ENCODE data around the gene ARHGDIB. TPM values are rescaled to one million over a fixed set of nuclear protein-coding genes. Genes with fewer than 3 reads are reported as not detected.

The ARHGDIB gene
- total RNA-seq, 1 donor from 2014 or later: 228 TPM

GRCh38 chr12:14959463-14959862 lies 1.9 kb downstream of the ARHGDIB start:
- peak overlapping the region; percentile 60 for H3K4me3 ChIP-seq
- H3K36me3 ChIP-seq: no peaks in the 10 kb centered on the region
- intact Hi-C loops (cut with DNase I): no loop called here
- no peaks in the 10 kb centered on the region for H3K9me3 ChIP-seq
- H3K4me1 ChIP-seq: peaks cover 24% of the 10 kb centered on the region
- H3K27ac ChIP-seq: peak overlapping the region; percentile 85
- DNase-seq (no peak), ATAC-seq (peak; percentile 16)
- TF ChIP-seq, protein P1, sequence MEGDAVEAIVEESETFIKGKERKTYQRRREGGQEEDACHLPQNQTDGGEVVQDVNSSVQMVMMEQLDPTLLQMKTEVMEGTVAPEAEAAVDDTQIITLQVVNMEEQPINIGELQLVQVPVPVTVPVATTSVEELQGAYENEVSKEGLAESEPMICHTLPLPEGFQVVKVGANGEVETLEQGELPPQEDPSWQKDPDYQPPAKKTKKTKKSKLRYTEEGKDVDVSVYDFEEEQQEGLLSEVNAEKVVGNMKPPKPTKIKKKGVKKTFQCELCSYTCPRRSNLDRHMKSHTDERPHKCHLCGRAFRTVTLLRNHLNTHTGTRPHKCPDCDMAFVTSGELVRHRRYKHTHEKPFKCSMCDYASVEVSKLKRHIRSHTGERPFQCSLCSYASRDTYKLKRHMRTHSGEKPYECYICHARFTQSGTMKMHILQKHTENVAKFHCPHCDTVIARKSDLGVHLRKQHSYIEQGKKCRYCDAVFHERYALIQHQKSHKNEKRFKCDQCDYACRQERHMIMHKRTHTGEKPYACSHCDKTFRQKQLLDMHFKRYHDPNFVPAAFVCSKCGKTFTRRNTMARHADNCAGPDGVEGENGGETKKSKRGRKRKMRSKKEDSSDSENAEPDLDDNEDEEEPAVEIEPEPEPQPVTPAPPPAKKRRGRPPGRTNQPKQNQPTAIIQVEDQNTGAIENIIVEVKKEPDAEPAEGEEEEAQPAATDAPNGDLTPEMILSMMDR (IDR thresholded peaks at IDR 0.05): no peak
- H3K27me3 ChIP-seq: no peaks in the 10 kb centered on the region

- peak overlapping the region; percentile 85 for H3K27ac ChIP-seq
- intact Hi-C loops (cut with DNase I): no loop called here
- DNase-seq (no peak), ATAC-seq (no peak)
- peak overlapping the region; percentile 60 for H3K4me3 ChIP-seq
- no peaks in the 10 kb centered on the region for H3K27me3 ChIP-seq
- H3K9me3 ChIP-seq: no peaks in the 10 kb centered on the region
- peaks cover 28% of the 10 kb centered on the region for H3K4me1 ChIP-seq
- TF ChIP-seq, protein P1 (IDR thresholded peaks at IDR 0.05): no peak
- H3K36me3 ChIP-seq: no peaks in the 10 kb centered on the region
Observed at GRCh38 chr12:14959126-14959440, 2.3 kb downstream of the ARHGDIB start.

DNA sequence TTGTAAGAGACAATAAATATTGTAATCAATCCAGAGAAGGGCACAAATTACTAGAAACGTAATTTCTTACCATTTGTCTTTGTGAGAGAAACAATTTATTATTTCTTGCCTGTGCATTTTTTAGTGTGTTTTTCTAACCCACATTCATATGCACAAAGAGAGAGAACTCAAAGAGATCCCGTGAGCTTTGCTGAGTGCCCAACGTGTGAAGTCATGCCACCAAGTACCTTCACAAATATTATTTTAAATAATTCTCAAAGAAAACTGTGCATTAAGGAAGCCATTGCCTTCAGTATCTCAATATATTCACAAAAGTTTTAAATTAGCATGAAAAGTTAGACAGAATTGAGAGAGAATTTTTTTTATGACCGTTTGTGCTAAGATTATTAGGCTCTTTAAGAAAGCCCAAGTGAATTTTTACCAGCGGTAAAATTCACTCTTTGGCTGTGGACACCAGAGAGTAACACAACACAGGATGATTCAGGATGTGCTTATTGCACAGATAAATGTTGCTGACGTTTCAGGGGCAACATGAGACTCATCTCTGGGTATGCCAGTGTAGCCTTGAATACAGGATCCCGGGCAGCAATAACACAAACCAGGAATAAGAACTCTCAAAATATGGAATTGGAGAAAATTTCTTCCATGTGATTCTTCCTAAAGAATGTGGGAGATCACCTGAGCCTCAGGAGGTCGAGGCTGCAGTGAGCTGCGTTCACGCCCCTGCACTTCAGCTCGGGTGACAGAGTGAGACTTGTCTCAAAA lies 2.9 kb downstream of the ARHGDIB start:
- intact Hi-C loops (cut with DNase I): no loop called here
- Histone ChIP-seq H3K9me3 (no peaks in the 10 kb centered on the region), H3K36me3 (no peaks in the 10 kb centered on the region), H3K4me3 (peak overlapping the region; percentile 60), H3K4me1 (peaks cover 32% of the 10 kb centered on the region), H3K27ac (peak overlapping the region; percentile 85), H3K27me3 (no peaks in the 10 kb centered on the region)
- ATAC-seq (no peak), DNase-seq (no peak)
- TF ChIP-seq, protein P1 (IDR thresholded peaks at IDR 0.05): no peak

- intact Hi-C loops (cut with DNase I): no loop called here
- TF ChIP-seq, protein P1 (IDR thresholded peaks at IDR 0.05): no peak
- peak overlapping the region; percentile 85 for H3K27ac ChIP-seq
- peaks cover 40% of the 10 kb centered on the region for H3K4me1 ChIP-seq
- H3K4me3 ChIP-seq: peak overlapping the region; percentile 60
- H3K36me3 ChIP-seq: no peaks in the 10 kb centered on the region
- DNase-seq (no peak), ATAC-seq (no peak)
- H3K9me3 ChIP-seq: no peaks in the 10 kb centered on the region
- no peaks in the 10 kb centered on the region for H3K27me3 ChIP-seq
Observed at GRCh38 chr12:14957551-14958168, 3.7 kb downstream of the ARHGDIB start.

GRCh38 chr12:14956905-14957304 lies 4.5 kb downstream of the ARHGDIB start:
- H3K4me1 ChIP-seq: peaks cover 48% of the 10 kb centered on the region

More at GRCh38 chr12:14956905-14957304, 4.5 kb downstream of the ARHGDIB start:
- TF ChIP-seq, protein P1 (IDR thresholded peaks at IDR 0.05): no peak
- H3K9me3 ChIP-seq: no peaks in the 10 kb centered on the region
- ATAC-seq: no peak
- H3K27me3 ChIP-seq: no peaks in the 10 kb centered on the region
- no peaks in the 10 kb centered on the region for H3K36me3 ChIP-seq
- H3K4me3 ChIP-seq: peak overlapping the region; percentile 60
- no peak for DNase-seq
- intact Hi-C loops (cut with DNase I): no loop called here
- peak overlapping the region; percentile 85 for H3K27ac ChIP-seq

Data from upper lobe of right lung (tissue), 1 donor.